T-cell (primary cell): ENCODE data around the gene NTRK1. TPM values are rescaled to one million over a fixed set of nuclear protein-coding genes. Genes with fewer than 3 reads are reported as not detected.

Experiments
- ATAC-seq, 4 experiments: fragments of 200-7000 bp in 3 of 4; fragments of 150-1000 bp in 1 of 4; cut with Tn5 transposase; replicated peaks in 1 of 4; 1 replicate in 3 of 4; 2 replicates in 1 of 4; pipeline ENCODE4 v1.10.0; 2021; ENCODE audit warnings: moderate library complexity in 3 of 4, mild to moderate bottlenecking in 2 of 4, moderate number of reproducible peaks in 1 of 4
- CTCF ChIA-PET, 2 donors: fragments of 300-600 bp; sonication (Branson Sonifier 250); formaldehyde crosslinking; loops; one replicate each; lab custom pipeline; 2022; ENCODE audit warnings: antibody characterized with exemption in 2 of 2; lab: Charles Lee
- POLR2A ChIA-PET, 2 donors: fragments of 300-600 bp; sonication (Branson Sonifier 250); formaldehyde crosslinking; loops; one replicate each; lab custom pipeline; 2022; ENCODE audit warnings: antibody characterized with exemption in 2 of 2; lab: Charles Lee
- DNase-seq, 35 experiments: peaks; one replicate each; pipeline versions ENCODE4 v3.0.0 to v3.0.0-alpha.2; 2013 to 2023
- H3K27ac ChIP-seq: one replicate; pipeline ENCODE4 v1.5.1; 2013; ENCODE audit warnings: low read length
- H3K27me3 ChIP-seq, 2 experiments: replicated peaks in 1 of 2; 1 replicate in 1 of 2; 2 replicates in 1 of 2; pipeline versions ENCODE4 v1.6.1 to v1.7.0; 2013; ENCODE audit warnings: low read length in 1 of 2, mixed read lengths in 1 of 2; ENCODE audit not compliant: control insufficient read depth in 2 of 2, insufficient read depth in 2 of 2; ENCODE audit errors: extremely low read depth in 1 of 2
- H3K36me3 ChIP-seq, 2 donors: 1 replicate in 1 of 2; 2 replicates in 1 of 2; pipeline versions ENCODE4 v1.6.1 to v1.7.0; 2013; ENCODE audit warnings: low read length in 1 of 2; ENCODE audit not compliant: control insufficient read depth in 2 of 2, insufficient read depth in 1 of 2; ENCODE audit errors: extremely low read depth in 1 of 2
- H3K4me1 ChIP-seq, 2 experiments: 1 replicate in 1 of 2; 2 replicates in 1 of 2; pipeline versions ENCODE4 v1.6.1 to v1.7.0; 2013; ENCODE audit warnings: low read length in 2 of 2, mixed read lengths in 1 of 2; ENCODE audit not compliant: insufficient read depth in 2 of 2, control insufficient read depth in 1 of 2; ENCODE audit errors: extremely low read depth in 1 of 2
- H3K4me3 ChIP-seq, 2 donors: 1 replicate in 1 of 2; 2 replicates in 1 of 2; pipeline versions ENCODE4 v1.5.1 to v1.7.0; 2013; ENCODE audit warnings: mild to moderate bottlenecking in 2 of 2, low read length in 1 of 2, moderate library complexity in 1 of 2; ENCODE audit not compliant: control insufficient read depth in 1 of 2; ENCODE audit errors: extremely low read depth in 1 of 2
- H3K9me3 ChIP-seq: 2 replicates; pipeline ENCODE4 v1.7.0; 2013
- H3K27ac Mint-ChIP-seq, 2 donors: one replicate each; pipeline ENCODE4 v1.8.0; 2020 to 2021; ENCODE audit warnings: mild to moderate bottlenecking in 2 of 2, mixed read lengths in 2 of 2
- H3K27me3 Mint-ChIP-seq, 2 donors: one replicate each; pipeline ENCODE4 v1.8.0; 2021 to 2022; ENCODE audit warnings: mixed read lengths in 2 of 2
- H3K36me3 Mint-ChIP-seq: one replicate; pipeline ENCODE4 v1.8.0; 2021; ENCODE audit warnings: mixed read lengths
- H3K4me1 Mint-ChIP-seq, 3 donors: one replicate each; pipeline ENCODE4 v1.8.0; 2020 to 2022; ENCODE audit warnings: mixed read lengths in 3 of 3, mild to moderate bottlenecking in 1 of 3
- H3K4me3 Mint-ChIP-seq, 3 donors: one replicate each; pipeline ENCODE4 v1.8.0; 2020 to 2022; ENCODE audit warnings: mild to moderate bottlenecking in 3 of 3, mixed read lengths in 3 of 3, moderate library complexity in 3 of 3
- H3K9me3 Mint-ChIP-seq, 3 donors: one replicate each; pipeline ENCODE4 v1.8.0; 2020 to 2022; ENCODE audit warnings: mixed read lengths in 3 of 3
- WGBS: methylation state at CpG from one replicate; pipeline ENCODE4 v1.1.5; 2013; ENCODE audit warnings: missing lambda C conversion rate; ENCODE audit not compliant: insufficient coverage; 5-methylcytosine and 5-hydroxymethylcytosine counted together
- total RNA-seq, 35 experiments: library from RNA in 6 of 35; stranded (reverse) in 6 of 35; fragments of 120-200 nt in 1 of 35; gene quantifications; one replicate each; pipeline versions ENCODE4 v1.2.1 to v1.2.4 and lab custom pipeline; 2013 to 2026

Gene NTRK1
- total RNA-seq, 5 donors from 2014 or later (not counting 1 experiment from before 2014, with no cell fraction given), result 0.36 to 1.2 (median 0.60) TPM

GRCh38 chr1:156862584-156862983, 1.9 kb downstream of the NTRK1 start:
- DNase-seq, result no peak
- H3K9me3 ChIP-seq, result no peaks in the 10 kb centered on the region
- CTCF ChIA-PET, result interaction anchor here (0.6 to 3.6 kb wide), 3 partner anchors 52 to 135 kb away, joined by 3 to 29 read pairs (median 3); partner anchors contain the start of genes ISG20L2 (in 1 of the 2) and METTL25B (in 1 of the 2)
- H3K4me3 ChIP-seq, result no peak overlapping the region
- peaks cover 9 to 44% of the 10 kb centered on the region in 2 experiments for H3K4me1 ChIP-seq
- H3K27ac ChIP-seq, result no peak overlapping the region
- peaks cover 13 to 93% of the 10 kb centered on the region in 2 experiments for H3K27me3 ChIP-seq
- Mint-ChIP-seq H3K9me3 (no peaks in the 10 kb centered on the region), H3K36me3 (no peaks in the 10 kb centered on the region), H3K27me3 (peaks cover 49 to 76% of the 10 kb centered on the region in 2 donors), H3K4me3 (no peak overlapping the region), H3K4me1 (peaks cover 29 to 44% (median 42%) of the 10 kb centered on the region in 3 donors), H3K27ac (no peak overlapping the region)
- ATAC-seq, result no peak
- POLR2A ChIA-PET, result no interaction called here
- 83% methylated on average over 1 of the region's 6 CpGs for WGBS
- no peaks in the 10 kb centered on the region for H3K36me3 ChIP-seq

DNA sequence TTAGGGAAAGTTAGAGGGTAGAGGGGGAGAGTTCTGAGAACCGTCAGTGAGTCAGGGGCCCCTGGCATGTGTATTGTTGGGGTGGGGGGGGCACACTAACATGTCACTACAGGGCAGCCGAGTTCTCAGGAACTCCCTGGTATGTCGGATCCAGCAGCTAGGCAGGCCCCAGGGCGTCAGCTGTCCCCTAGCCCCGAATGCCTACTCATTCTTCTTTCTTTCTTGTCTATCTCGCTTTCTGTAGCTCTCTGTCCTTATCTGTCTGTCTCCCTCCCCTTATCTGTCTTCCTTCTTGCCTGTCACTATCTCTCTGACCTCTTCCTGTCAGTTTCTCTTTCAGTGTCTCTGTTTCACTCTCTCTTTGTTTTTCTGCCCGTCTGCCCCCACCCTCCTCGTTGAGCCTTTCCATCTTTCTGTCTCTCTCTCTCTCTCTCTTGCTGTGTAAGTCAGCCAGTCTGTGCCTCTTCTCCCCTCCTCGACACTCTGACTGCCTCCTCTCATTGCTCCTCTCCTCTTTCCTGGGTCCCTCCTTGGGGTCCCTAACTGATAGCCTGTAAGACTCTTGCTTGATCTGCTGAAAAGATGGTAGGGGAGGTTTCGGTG, 2.4 kb downstream of the NTRK1 start:
- ATAC-seq, result no peak
- no peaks in the 10 kb centered on the region for H3K36me3 ChIP-seq
- 44% methylated on average over 7 of the region's 10 CpGs for WGBS
- H3K4me1 ChIP-seq, result peaks cover 9 to 44% of the 10 kb centered on the region in 2 experiments
- H3K27me3 ChIP-seq, result peaks cover 13 to 92% of the 10 kb centered on the region in 2 experiments
- POLR2A ChIA-PET, result no interaction called here
- Mint-ChIP-seq H3K4me3 (no peak overlapping the region), H3K27ac (peak overlapping the region in 1 of 2 donors; percentile 17), H3K9me3 (no peaks in the 10 kb centered on the region), H3K27me3 (peaks cover 44 to 74% of the 10 kb centered on the region in 2 donors), H3K4me1 (peaks cover 29 to 46% (median 45%) of the 10 kb centered on the region in 3 donors), H3K36me3 (no peaks in the 10 kb centered on the region)
- no peak for DNase-seq
- CTCF ChIA-PET, result interaction anchor here in 1 of 2 donors (0.5 kb wide), 1 partner anchor 646 kb away, joined by 4 read pairs; no protein-coding TSS in a partner anchor
- H3K4me3 ChIP-seq, result no peak overlapping the region
- no peaks in the 10 kb centered on the region for H3K9me3 ChIP-seq
- no peak overlapping the region for H3K27ac ChIP-seq

- peaks cover 39 to 69% of the 10 kb centered on the region in 2 donors for H3K27me3 Mint-ChIP-seq
These were observed 3.0 kb downstream of the NTRK1 start for GRCh38 chr1:156863631-156864030.

DNA sequence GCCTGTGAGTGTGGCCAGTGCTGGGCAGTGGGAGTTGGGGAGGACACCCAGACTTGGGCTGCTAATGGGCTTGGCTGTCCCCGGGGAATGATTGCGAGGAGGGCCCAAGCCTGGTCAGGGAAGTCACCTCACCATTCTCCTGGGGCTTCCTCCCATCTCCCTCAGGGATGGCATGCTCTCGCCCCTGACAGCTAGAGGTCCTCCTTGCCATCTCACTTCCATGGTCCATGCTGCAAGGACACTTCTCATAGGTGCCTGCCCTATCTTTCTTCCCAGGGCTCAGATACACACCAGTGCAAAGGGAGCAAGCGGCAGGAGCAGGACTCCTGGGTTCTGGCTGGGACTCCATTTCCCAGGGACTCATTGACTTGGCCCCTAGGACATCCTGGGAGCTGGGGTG, 4.1 kb downstream of the NTRK1 start:
- ATAC-seq (no peak), DNase-seq (no peak)
- H3K36me3 Mint-ChIP-seq, result no peaks in the 10 kb centered on the region
- Histone ChIP-seq H3K4me1 (peaks cover 9 to 37% of the 10 kb centered on the region in 2 experiments), H3K9me3 (no peaks in the 10 kb centered on the region), H3K27ac (no peak overlapping the region), H3K4me3 (no peak overlapping the region), H3K36me3 (no peaks in the 10 kb centered on the region), H3K27me3 (peaks cover 13 to 86% of the 10 kb centered on the region in 2 experiments)
- 100% methylated on average over 2 of the region's 4 CpGs for WGBS
- CTCF ChIA-PET, result no interaction called here
- no peak overlapping the region for H3K4me3 Mint-ChIP-seq
- no peaks in the 10 kb centered on the region for H3K9me3 Mint-ChIP-seq
- peaks cover 37 to 63% of the 10 kb centered on the region in 2 donors for H3K27me3 Mint-ChIP-seq
- peaks cover 26 to 37% (median 36%) of the 10 kb centered on the region in 3 donors for H3K4me1 Mint-ChIP-seq
- no peak overlapping the region for H3K27ac Mint-ChIP-seq
- POLR2A ChIA-PET, result no interaction called here

More at GRCh38 chr1:156863631-156864030, 3.0 kb downstream of the NTRK1 start:
- Histone ChIP-seq H3K27ac (no peak overlapping the region), H3K27me3 (peaks cover 13 to 92% of the 10 kb centered on the region in 2 experiments), H3K4me3 (no peak overlapping the region), H3K9me3 (no peaks in the 10 kb centered on the region), H3K4me1 (peaks cover 9 to 44% of the 10 kb centered on the region in 2 experiments), H3K36me3 (no peaks in the 10 kb centered on the region)
- H3K9me3 Mint-ChIP-seq, result no peaks in the 10 kb centered on the region
- no peak overlapping the region for H3K4me3 Mint-ChIP-seq
- ChIA-PET CTCF (interaction anchor here in 1 of 2 donors (0.5 kb wide), 1 partner anchor 646 kb away, joined by 4 read pairs; no protein-coding TSS in a partner anchor), POLR2A (no interaction called here)
- WGBS, result 89% methylated on average over 7 of the region's 7 CpGs
- ATAC-seq, result no peak
- peaks cover 27 to 44% (median 39%) of the 10 kb centered on the region in 3 donors for H3K4me1 Mint-ChIP-seq
- no peak for DNase-seq
- peak overlapping the region in 1 of 2 donors; percentile 17 for H3K27ac Mint-ChIP-seq
- H3K36me3 Mint-ChIP-seq, result no peaks in the 10 kb centered on the region

DNA sequence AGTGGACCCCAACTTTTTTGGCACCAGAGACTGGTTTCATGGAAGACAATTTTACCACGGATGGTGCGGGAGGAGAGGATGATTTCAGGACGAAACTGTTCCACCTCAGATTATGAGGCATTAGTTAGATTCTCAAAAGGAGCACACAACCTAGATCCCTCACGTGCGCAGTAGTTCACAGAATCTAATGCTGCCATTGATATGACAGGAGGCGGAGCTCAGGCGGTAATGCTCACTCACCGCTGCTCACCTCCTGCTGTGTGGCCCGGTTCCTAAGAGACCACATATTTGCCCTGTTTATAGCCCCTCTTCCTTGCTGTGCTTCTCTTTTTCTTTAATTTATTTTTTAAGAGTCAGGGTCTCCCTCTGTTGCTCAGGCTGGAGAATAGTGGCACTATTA, 4.6 kb downstream of the NTRK1 start:
- H3K4me1 Mint-ChIP-seq, result peaks cover 24 to 34% (median 33%) of the 10 kb centered on the region in 3 donors
- no peak overlapping the region for H3K4me3 Mint-ChIP-seq
- no peak for DNase-seq
- no peaks in the 10 kb centered on the region for H3K9me3 Mint-ChIP-seq
- Histone ChIP-seq H3K27me3 (peaks cover 13 to 82% of the 10 kb centered on the region in 2 experiments), H3K27ac (no peak overlapping the region), H3K36me3 (no peaks in the 10 kb centered on the region), H3K9me3 (no peaks in the 10 kb centered on the region), H3K4me3 (no peak overlapping the region), H3K4me1 (peaks cover 7 to 32% of the 10 kb centered on the region in 2 experiments)
- CTCF ChIA-PET, result no interaction called here
- H3K36me3 Mint-ChIP-seq, result no peaks in the 10 kb centered on the region
- ATAC-seq, result no peak
- H3K27me3 Mint-ChIP-seq, result peaks cover 34 to 58% of the 10 kb centered on the region in 2 donors
- H3K27ac Mint-ChIP-seq, result no peak overlapping the region
- 99% methylated on average over 8 of the region's 9 CpGs for WGBS
- POLR2A ChIA-PET, result no interaction called here

DNA sequence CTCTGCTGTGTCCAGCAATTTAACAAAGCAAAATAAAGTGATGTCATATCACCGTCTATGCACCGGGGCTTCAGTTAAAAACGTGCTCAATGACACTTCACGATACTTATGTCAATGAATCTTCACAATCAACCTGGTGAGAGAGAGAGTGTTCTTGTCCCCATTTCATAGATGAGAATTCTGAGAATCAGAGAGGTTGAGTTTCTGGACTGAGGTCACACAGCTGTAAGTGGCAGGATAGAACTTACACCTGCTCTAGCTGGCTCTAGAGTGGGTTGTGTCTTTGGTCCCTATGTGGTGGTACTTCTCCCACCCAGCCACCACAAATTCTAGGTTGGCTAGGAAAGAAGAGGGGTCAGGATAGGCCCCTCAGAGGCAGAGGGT, 5.2 kb downstream of the NTRK1 start:
- Mint-ChIP-seq H3K36me3 (no peaks in the 10 kb centered on the region), H3K9me3 (no peaks in the 10 kb centered on the region), H3K4me3 (no peak overlapping the region), H3K27me3 (peaks cover 32 to 56% of the 10 kb centered on the region in 2 donors), H3K4me1 (peaks cover 22 to 31% (median 29%) of the 10 kb centered on the region in 3 donors), H3K27ac (no peak overlapping the region)
- no peak for DNase-seq
- Histone ChIP-seq H3K9me3 (no peaks in the 10 kb centered on the region), H3K36me3 (no peaks in the 10 kb centered on the region), H3K4me3 (no peak overlapping the region), H3K4me1 (peaks cover 6 to 26% of the 10 kb centered on the region in 2 experiments), H3K27me3 (peaks cover 13 to 77% of the 10 kb centered on the region in 2 experiments), H3K27ac (no peak overlapping the region)
- no peak for ATAC-seq
- CTCF ChIA-PET, result no interaction called here
- POLR2A ChIA-PET, result no interaction called here
- whole genome bisulfite sequencing, result 87% methylated on average over 3 of the region's 4 CpGs
